Osteoblast (primary cell): Measurements from ENCODE around the gene TOM1L2. TPM values are rescaled to one million over a fixed set of nuclear protein-coding genes. Genes with fewer than 3 reads are reported as not detected.

Experiments
- DNase-seq: peaks from one replicate; pipeline ENCODE4 v3.0.0; 2011; ENCODE audit warnings: low spot score, mixed read lengths; ENCODE audit not compliant: insufficient read length; ENCODE audit errors: missing footprints
- H2AFZ ChIP-seq: 2 replicates; pipeline ENCODE4 v1.6.0; 2011; ENCODE audit warnings: mild to moderate bottlenecking, low read length
- H3K27ac ChIP-seq: 2 replicates; pipeline ENCODE4 v1.5.1; 2011; ENCODE audit warnings: mild to moderate bottlenecking, low read depth, low read length, moderate library complexity
- H3K27me3 ChIP-seq: 2 replicates; pipeline ENCODE4 v1.6.0; 2012; ENCODE audit warnings: mild to moderate bottlenecking, control low read depth, inconsistent platforms, low read length, moderate library complexity; ENCODE audit not compliant: insufficient read depth
- H3K36me3 ChIP-seq: 2 replicates; pipeline ENCODE4 v1.5.1; 2011; ENCODE audit warnings: mild to moderate bottlenecking, low read length, control low read depth, moderate library complexity; ENCODE audit not compliant: insufficient read depth
- H3K4me1 ChIP-seq: 2 replicates; pipeline ENCODE4 v1.5.1; 2011; ENCODE audit warnings: mild to moderate bottlenecking, low read length, control low read depth, moderate library complexity; ENCODE audit not compliant: insufficient read depth
- H3K4me2 ChIP-seq: 2 replicates; pipeline ENCODE4 v1.6.0; 2011; ENCODE audit warnings: mild to moderate bottlenecking, low read length; ENCODE audit not compliant: insufficient read depth
- H3K4me3 ChIP-seq: fragments of 200-600 bp; sonication (generic); 3 replicates; pipeline ENCODE4 v1.5.1; 2012; ENCODE audit warnings: mild to moderate bottlenecking, low read length, inconsistent platforms; ENCODE audit not compliant: insufficient read depth
- H3K79me2 ChIP-seq: 2 replicates; pipeline ENCODE4 v1.6.0; 2012; ENCODE audit warnings: mild to moderate bottlenecking, low read length, control low read depth, inconsistent platforms; ENCODE audit not compliant: insufficient read depth
- H3K9me3 ChIP-seq: 2 replicates; pipeline ENCODE4 v1.5.1; 2011; ENCODE audit warnings: low read depth, low read length, control low read depth
- H4K20me1 ChIP-seq: 2 replicates; pipeline ENCODE4 v1.6.0; 2012; ENCODE audit warnings: mild to moderate bottlenecking, low read length, control low read depth; ENCODE audit not compliant: insufficient read depth
- total RNA-seq: library from RNA; depleted of rRNA; stranded (reverse); fragments of >200 nt; gene quantifications from 2 replicates; pipeline ENCODE4 v1.2.3, GENCODE V29; 2012
- TF ChIP-seq, protein P1 (sequence below): IDR thresholded peaks from 2 replicates; pipeline ENCODE4 v1.5.1; 2011; ENCODE audit warnings: mild to moderate bottlenecking, low read depth, low read length, moderate library complexity; ENCODE audit errors: extremely low read depth

Gene TOM1L2
- total RNA-seq, 1 donor = 38.7 TPM

DNA sequence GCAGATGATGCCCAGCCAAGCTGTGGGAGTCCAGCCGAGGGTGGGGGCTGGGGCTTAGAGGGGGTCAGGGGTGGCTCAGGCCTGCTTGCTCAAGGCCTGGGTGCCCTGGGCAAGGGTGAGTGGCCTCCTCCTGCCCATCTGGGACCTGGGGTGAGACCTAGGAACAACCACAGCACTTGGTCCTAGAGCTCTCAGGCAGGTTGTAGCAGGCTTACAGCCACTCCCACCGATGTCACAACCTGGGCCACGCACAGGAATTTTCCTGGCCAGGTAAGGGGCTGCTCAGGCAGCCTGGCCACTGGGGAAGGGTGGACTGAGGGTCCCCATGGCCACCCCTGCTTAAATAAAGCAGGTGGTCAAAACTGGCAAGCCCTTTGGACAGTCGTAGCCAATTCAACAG, 129.1 kb downstream of the TOM1L2 start:
- Histone ChIP-seq H3K4me1 (peaks cover 26% of the 10 kb centered on the region), H3K27me3 (no peaks in the 10 kb centered on the region), H3K9me3 (no peaks in the 10 kb centered on the region), H4K20me1 (no peaks in the 10 kb centered on the region), H3K4me3 (no peak overlapping the region), H2AFZ (no peak overlapping the region), H3K79me2 (no peaks in the 10 kb centered on the region), H3K36me3 (peaks cover 9% of the 10 kb centered on the region), H3K4me2 (no peak overlapping the region), H3K27ac (no peak overlapping the region)
- DNase-seq = no peak
- TF ChIP-seq, protein P1, sequence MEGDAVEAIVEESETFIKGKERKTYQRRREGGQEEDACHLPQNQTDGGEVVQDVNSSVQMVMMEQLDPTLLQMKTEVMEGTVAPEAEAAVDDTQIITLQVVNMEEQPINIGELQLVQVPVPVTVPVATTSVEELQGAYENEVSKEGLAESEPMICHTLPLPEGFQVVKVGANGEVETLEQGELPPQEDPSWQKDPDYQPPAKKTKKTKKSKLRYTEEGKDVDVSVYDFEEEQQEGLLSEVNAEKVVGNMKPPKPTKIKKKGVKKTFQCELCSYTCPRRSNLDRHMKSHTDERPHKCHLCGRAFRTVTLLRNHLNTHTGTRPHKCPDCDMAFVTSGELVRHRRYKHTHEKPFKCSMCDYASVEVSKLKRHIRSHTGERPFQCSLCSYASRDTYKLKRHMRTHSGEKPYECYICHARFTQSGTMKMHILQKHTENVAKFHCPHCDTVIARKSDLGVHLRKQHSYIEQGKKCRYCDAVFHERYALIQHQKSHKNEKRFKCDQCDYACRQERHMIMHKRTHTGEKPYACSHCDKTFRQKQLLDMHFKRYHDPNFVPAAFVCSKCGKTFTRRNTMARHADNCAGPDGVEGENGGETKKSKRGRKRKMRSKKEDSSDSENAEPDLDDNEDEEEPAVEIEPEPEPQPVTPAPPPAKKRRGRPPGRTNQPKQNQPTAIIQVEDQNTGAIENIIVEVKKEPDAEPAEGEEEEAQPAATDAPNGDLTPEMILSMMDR = no peak

DNA sequence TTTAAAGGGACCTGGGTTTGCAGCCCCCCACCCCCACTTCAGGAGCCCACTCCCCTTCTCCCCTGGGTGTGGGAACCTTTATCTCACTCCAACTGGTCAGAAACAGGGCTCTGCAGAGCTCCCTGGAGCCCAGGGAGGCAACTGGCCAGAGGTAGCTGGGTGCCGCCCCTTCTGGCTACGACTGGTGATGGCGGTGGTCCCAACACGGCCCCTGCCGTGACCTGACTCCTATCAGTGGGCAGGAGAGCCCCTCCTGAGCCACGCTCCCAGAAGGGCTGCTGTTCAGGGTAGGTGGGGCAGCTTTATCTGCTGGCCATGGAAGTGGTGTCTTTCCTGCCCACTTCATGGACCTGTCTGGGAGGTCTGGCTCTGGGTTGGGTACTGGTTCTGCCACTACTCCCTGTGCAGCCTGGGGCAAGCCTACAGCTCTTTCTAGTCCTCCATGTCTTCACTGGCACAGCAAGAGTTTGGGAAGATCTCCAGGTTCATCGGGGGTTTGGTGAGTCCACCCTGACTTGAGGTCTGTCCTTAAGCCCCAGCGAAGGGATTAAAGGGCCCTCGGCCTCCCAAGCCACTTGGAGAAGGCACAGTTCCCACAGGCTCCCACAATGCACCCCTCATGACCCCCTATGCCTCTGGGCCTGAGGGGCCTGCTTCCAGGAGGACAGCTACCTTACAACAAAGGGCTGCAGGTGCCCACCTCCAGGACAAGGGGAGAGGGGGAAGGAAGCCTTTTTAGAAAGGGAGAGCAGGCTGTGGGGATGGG, 129.9 kb downstream of the TOM1L2 start:
- H3K27me3 ChIP-seq = no peaks in the 10 kb centered on the region
- no peak overlapping the region for H2AFZ ChIP-seq
- DNase-seq = peak; percentile 80
- peaks cover 9% of the 10 kb centered on the region for H3K36me3 ChIP-seq
- H3K4me2 ChIP-seq = no peak overlapping the region
- TF ChIP-seq, protein P1 = no peak
- H3K9me3 ChIP-seq = no peaks in the 10 kb centered on the region
- H3K27ac ChIP-seq = no peak overlapping the region
- no peaks in the 10 kb centered on the region for H4K20me1 ChIP-seq
- no peak overlapping the region for H3K4me3 ChIP-seq
- peaks cover 34% of the 10 kb centered on the region for H3K4me1 ChIP-seq
- no peaks in the 10 kb centered on the region for H3K79me2 ChIP-seq

DNA sequence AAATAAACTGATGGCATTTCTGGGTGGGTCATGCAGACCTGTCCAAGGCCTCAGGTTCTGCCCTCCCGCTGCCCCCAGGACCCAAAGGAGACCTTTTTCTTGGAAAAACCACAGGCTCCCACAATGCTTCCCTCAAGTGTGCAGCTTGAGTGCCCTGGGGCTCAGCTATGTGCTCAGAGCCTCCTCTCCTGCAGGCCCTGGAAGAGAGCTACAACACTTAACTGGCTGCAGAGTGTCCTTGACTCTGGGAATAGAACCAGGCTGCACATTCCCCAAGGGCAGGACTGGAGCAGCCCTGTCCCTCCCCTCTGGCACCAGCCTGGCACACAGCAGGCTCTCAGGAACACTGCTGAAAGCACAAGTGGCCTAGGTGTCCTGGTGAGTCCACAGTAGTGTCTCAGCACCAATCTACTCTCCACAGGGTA, 130.6 kb downstream of the TOM1L2 start:
- Histone ChIP-seq H4K20me1 (no peaks in the 10 kb centered on the region), H3K4me2 (no peak overlapping the region), H3K4me1 (peaks cover 38% of the 10 kb centered on the region), H2AFZ (no peak overlapping the region), H3K36me3 (peaks cover 5% of the 10 kb centered on the region), H3K79me2 (no peaks in the 10 kb centered on the region), H3K27ac (peak overlapping the region; percentile 96), H3K27me3 (no peaks in the 10 kb centered on the region), H3K9me3 (no peaks in the 10 kb centered on the region), H3K4me3 (no peak overlapping the region)
- peak; percentile 90 for DNase-seq
- TF ChIP-seq, protein P1 = no peak

DNA sequence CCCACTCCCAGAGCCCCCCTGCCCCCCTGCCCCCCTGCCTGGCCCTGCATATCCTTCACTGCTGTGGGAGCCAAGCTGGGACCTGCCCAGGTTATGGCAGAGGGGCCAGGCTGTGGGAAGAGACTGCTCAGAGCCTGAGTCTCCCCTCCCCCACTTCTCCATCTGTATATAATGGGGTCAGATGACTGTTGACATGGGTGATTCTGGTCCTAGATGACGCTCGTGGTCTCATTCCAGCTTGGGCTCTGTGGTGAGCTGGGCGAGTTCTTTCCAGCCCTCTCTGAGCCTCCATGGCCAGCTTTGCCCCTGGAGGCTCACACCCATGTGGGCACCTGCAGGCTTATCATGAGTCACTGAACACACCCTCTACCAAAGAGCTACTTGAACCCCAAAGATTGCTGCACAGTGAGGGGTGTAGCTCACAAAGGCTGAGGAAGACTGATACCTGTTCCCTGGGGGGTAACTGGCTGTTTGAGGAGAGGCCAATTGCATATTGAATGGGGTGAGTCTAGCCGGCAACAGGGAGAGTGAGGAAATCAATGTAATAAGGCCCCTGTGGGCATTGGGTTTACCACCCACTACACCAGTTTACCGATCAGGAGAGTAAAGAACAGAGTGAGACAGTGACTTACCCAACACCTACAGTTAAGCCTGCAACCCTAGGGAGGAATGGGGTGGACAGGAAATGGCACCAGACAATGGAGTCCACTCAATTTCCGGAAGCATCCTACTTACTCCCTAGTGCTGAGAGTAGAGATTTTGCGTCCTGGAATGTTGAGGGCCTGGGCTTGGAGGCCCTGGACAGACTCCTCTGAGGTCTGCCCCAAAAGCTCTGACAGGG, 131.2 kb downstream of the TOM1L2 start:
- H4K20me1 ChIP-seq = no peaks in the 10 kb centered on the region
- no peaks in the 10 kb centered on the region for H3K27me3 ChIP-seq
- peak; percentile 90 for DNase-seq
- peaks cover 2% of the 10 kb centered on the region for H3K36me3 ChIP-seq
- peaks cover 39% of the 10 kb centered on the region for H3K4me1 ChIP-seq
- H3K4me2 ChIP-seq = peak overlapping the region; percentile 81
- TF ChIP-seq, protein P1 = no peak
- peak overlapping the region; percentile 74 for H3K4me3 ChIP-seq
- H3K9me3 ChIP-seq = no peaks in the 10 kb centered on the region
- H3K79me2 ChIP-seq = peaks cover 1% of the 10 kb centered on the region
- H2AFZ ChIP-seq = no peak overlapping the region
- peak overlapping the region; percentile 96 for H3K27ac ChIP-seq
